Epidermal melanocyte (primary cell): ENCODE data around the gene ZSWIM7.

Experiments used
- DNase-seq: peaks from one replicate; pipeline ENCODE4 v3.0.0; 2011; ENCODE audit warnings: low spot score; ENCODE audit not compliant: insufficient read length

The ZSWIM7 gene

GRCh38 chr17:15999141-15999973, at the start of gene ZSWIM7, which contains the start of gene TTC19:
Gene ZSWIM7 (minus strand): TSS chr17:15999704. CDS start chr17:15999594, 110 bp downstream.
Gene TTC19 (plus strand): TSS chr17:15999824. CDS start chr17:15999849, 25 bp downstream.
- DNase-seq: peak; percentile 93

GRCh38 chr17:16048811-16049449, 49.4 kb upstream of the ZSWIM7 start:
- no peak for DNase-seq

- DNase-seq: no peak
Measured at GRCh38 chr17:16046966-16047365, 47.5 kb upstream of the ZSWIM7 start.

- no peak for DNase-seq
Measured at GRCh38 chr17:16044487-16044886, 45.0 kb upstream of the ZSWIM7 start.

- DNase-seq: no peak
Measured at GRCh38 chr17:16040710-16041251, 41.3 kb upstream of the ZSWIM7 start.

- no peak for DNase-seq
Measured at GRCh38 chr17:16037636-16038035, 38.1 kb upstream of the ZSWIM7 start.

GRCh38 chr17:16036261-16036660, 36.8 kb upstream of the ZSWIM7 start:
- DNase-seq: no peak

GRCh38 chr17:16033729-16034349, 34.3 kb upstream of the ZSWIM7 start:
- DNase-seq: no peak

- no peak for DNase-seq
Measured at GRCh38 chr17:16027708-16028584, 28.4 kb upstream of the ZSWIM7 start.

GRCh38 chr17:16026895-16027294, 27.4 kb upstream of the ZSWIM7 start:
- no peak for DNase-seq

- no peak for DNase-seq
Measured at GRCh38 chr17:16025202-16025601, 25.7 kb upstream of the ZSWIM7 start.

- DNase-seq: no peak
Measured at GRCh38 chr17:16023881-16024280, 24.4 kb upstream of the ZSWIM7 start.

GRCh38 chr17:16019347-16019746, 19.8 kb upstream of the ZSWIM7 start:
- no peak for DNase-seq

- DNase-seq: no peak
Measured at GRCh38 chr17:16013943-16014407, 14.5 kb upstream of the ZSWIM7 start.

- no peak for DNase-seq
Measured at GRCh38 chr17:16007439-16007838, 7.9 kb upstream of the ZSWIM7 start.

- DNase-seq: no peak
Measured at GRCh38 chr17:16005636-16006035, 6.1 kb upstream of the ZSWIM7 start.

GRCh38 chr17:16003841-16004240, 4.3 kb upstream of the ZSWIM7 start:
- DNase-seq: no peak

- DNase-seq: no peak
Measured at GRCh38 chr17:16002708-16003260, 3.3 kb upstream of the ZSWIM7 start.

- DNase-seq: no peak
Measured at GRCh38 chr17:16001226-16001897, 1.9 kb upstream of the ZSWIM7 start.
